K562 (cell line): ENCODE results near the gene EAF1. TPM values are rescaled to one million over a fixed set of nuclear protein-coding genes. Genes with fewer than 3 reads are reported as not detected.

Experiments used
- CBX3 ChIP-seq, 2 experiments: IDR thresholded peaks; 1 replicate in 1 of 2; 2 replicates in 1 of 2; pipeline ENCODE4 v1.6.1; 2012; ENCODE audit warnings: inconsistent platforms in 2 of 2, low read length in 2 of 2, borderline replicate concordance in 1 of 2, control low read depth in 1 of 2
- E2F8 ChIP-seq: fragments of 450-650 bp; IDR thresholded peaks from 2 replicates; pipeline ENCODE4 v1.7.1; 2018; ENCODE audit warnings: mild to moderate bottlenecking, low read depth; ENCODE audit not compliant: partially characterized antibody
- ELF4 ChIP-seq: fragments of 450-650 bp; formaldehyde crosslinking; IDR thresholded peaks from 2 replicates; pipeline ENCODE4 v1.4.0; 2022; ENCODE audit warnings: missing genetic modification characterization
- EP400 ChIP-seq: fragments of 450-650 bp; IDR thresholded peaks from 2 replicates; pipeline ENCODE4 v1.6.1; 2017; ENCODE audit warnings: antibody characterized with exemption, mild to moderate bottlenecking, moderate library complexity
- ESRRA ChIP-seq: fragments of 450-650 bp; IDR thresholded peaks from 2 replicates; pipeline ENCODE4 v1.6.1; 2014; ENCODE audit warnings: low read depth, mild to moderate bottlenecking, moderate library complexity, borderline replicate concordance
- ETV6 ChIP-seq, 3 experiments: fragments of 150-350 bp in 1 of 3; sonication (generic) in 1 of 3; formaldehyde crosslinking in 1 of 3; IDR thresholded peaks; 2 replicates each; pipeline versions ENCODE4 v1.6.1 to v1.8.0; 2014 to 2022; ENCODE audit warnings: borderline replicate concordance in 2 of 3, low read depth in 2 of 3, antibody characterized with exemption in 1 of 3, low read length in 1 of 3, mild to moderate bottlenecking in 1 of 3, missing genetic modification reagents in 1 of 3
- FOXP1 ChIP-seq: sonication (generic); formaldehyde crosslinking; IDR thresholded peaks from 2 replicates; pipeline ENCODE4 v1.8.0; 2022; ENCODE audit warnings: mild to moderate bottlenecking, missing genetic modification reagents
- KHSRP ChIP-seq: fragments of 450-650 bp; IDR thresholded peaks from 2 replicates; pipeline ENCODE4 v1.6.1; 2017
- KLF13 ChIP-seq: fragments of 450-650 bp; IDR thresholded peaks from 2 replicates; pipeline ENCODE4 v1.6.1; 2016; ENCODE audit warnings: missing genetic modification characterization, low read depth, mild to moderate bottlenecking, missing compliant biosample characterization, moderate library complexity, borderline replicate concordance
- MTA1 ChIP-seq: fragments of 450-650 bp; IDR thresholded peaks from 2 replicates; pipeline ENCODE4 v1.6.1; 2017; ENCODE audit warnings: borderline replicate concordance
- MYC ChIP-seq, 2 experiments: fragments of 250-450 bp in 1 of 2; sonication (Bioruptor Pico) in 1 of 2; IDR thresholded peaks; 2 replicates each; pipeline versions ENCODE4 v1.5.1 to v1.6.1; 2012 to 2021; ENCODE audit warnings: low read depth in 2 of 2, borderline replicate concordance in 1 of 2, improper control_type of control experiment in 1 of 2, low read length in 1 of 2, mild to moderate bottlenecking in 1 of 2, moderate library complexity in 1 of 2
- SIN3B ChIP-seq: fragments of 450-650 bp; IDR thresholded peaks from 2 replicates; pipeline ENCODE4 v1.6.1; 2017; ENCODE audit warnings: low read depth, mild to moderate bottlenecking, moderate library complexity
- SMAD4 ChIP-seq: fragments of 250-450 bp; sonication (Bioruptor Pico); conservative IDR thresholded peaks from 2 replicates; pipeline ENCODE4 v1.8.0; 2021; ENCODE audit warnings: inconsistent platforms, mild to moderate bottlenecking, moderate library complexity
- ZBTB11 ChIP-seq, 3 experiments: fragments of 200-800 bp in 1 of 3; fragments of 250-450 bp in 1 of 3; fragments of 450-650 bp in 1 of 3; sonication (Bioruptor Pico) in 1 of 3; sonication (Bioruptor generic) in 1 of 3; formaldehyde crosslinking in 1 of 3; IDR thresholded peaks; 2 replicates each; pipeline versions ENCODE4 v1.6.1 to v1.8.0; 2016 to 2022; ENCODE audit warnings: mild to moderate bottlenecking in 2 of 3, missing genetic modification characterization in 2 of 3, missing compliant biosample characterization in 1 of 3, moderate library complexity in 1 of 3
- ZFX ChIP-seq: sonication (generic); formaldehyde crosslinking; IDR thresholded peaks from 2 replicates; pipeline ENCODE4 v1.8.0; 2022; ENCODE audit warnings: mild to moderate bottlenecking, missing genetic modification reagents, moderate library complexity
- polyA plus RNA-seq, 8 experiments: library from polyadenylated mRNA; depleted of rRNA in 4 of 8; stranded (reverse) in 5 of 8; unstranded in 3 of 8; fragments of >200 nt; fragmentation: Nextera tagmentation in 2 of 8; fragmentation: Illumina TruSeq in 1 of 8; extraction: Ambion mirVana in 2 of 8; extraction: Trizol in 1 of 8; gene quantifications; 2 replicates each; pipeline versions ENCODE4 v1.2.1 to v1.2.3, GENCODE V29; 2011 to 2014; ENCODE audit warnings: inconsistent platforms in 1 of 8, missing spikeins in 1 of 8
- total RNA-seq, 7 experiments: library from RNA; depleted of rRNA in 6 of 7; stranded (reverse); fragments of >200 nt in 6 of 7; fragmentation: Illumina TruSeq in 2 of 7; extraction: Trizol in 2 of 7; gene quantifications; 2 replicates each; pipeline versions ENCODE4 v1.2.1 to v1.2.3, GENCODE V29; 2011 to 2021; ENCODE audit warnings: low replicate concordance in 1 of 7
- TF ChIP-seq, protein P1 (sequence below): sonication (generic); formaldehyde crosslinking; IDR thresholded peaks from 2 replicates; pipeline ENCODE4 v1.8.0; 2022; ENCODE audit warnings: mild to moderate bottlenecking, low read depth, missing genetic modification reagents

Gene EAF1
- total and polyA plus RNA-seq, 9 of the 15 experiments (the other 6 are each of a cell fraction or from before 2014, with no cell fraction given): 7.0 to 26.8 (median 20.4) TPM

DNA sequence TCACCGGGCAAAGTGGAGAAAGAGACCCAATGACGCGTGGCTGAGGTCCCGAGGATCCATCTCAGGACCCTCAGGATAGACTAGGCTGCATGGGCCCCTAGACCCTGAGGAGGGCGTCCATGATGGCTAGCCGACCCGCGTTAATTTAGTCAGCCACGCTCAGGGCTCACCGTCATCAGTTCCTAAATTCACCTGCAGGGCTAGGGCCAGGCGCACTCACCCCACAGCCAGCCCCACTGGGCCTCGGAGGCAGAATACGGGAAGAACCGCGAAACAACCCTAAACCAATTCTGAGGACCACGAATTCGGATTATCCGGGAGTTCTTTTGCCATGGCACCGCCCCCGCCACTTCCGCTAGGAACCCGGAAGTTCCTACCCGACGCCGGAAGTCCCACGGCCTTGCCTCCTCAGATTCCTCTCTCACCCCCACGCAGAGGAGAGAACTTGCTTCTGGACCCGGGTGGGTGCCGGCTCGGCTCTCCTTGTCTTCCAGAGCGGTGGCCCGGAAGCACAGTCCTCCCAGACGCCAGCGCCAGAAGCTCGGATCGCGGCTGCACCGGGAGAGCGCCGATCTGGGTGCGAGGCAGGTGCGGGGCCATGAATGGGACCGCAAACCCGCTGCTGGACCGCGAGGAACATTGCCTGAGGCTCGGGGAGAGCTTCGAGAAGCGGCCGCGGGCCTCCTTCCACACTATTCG, at the start of gene EAF1, which contains the start of gene METTL6 (continued):
- TF ChIP-seq FOXP1 (CRISPR knock-in tag) (0 out of 2 replicates have a peak, but pooled peaks have one; percentile 13), ETV6 (IDR thresholded peaks at IDR 0.05; ENCODE audit: borderline replicate concordance in 1 of 2, low read depth in 2 of 2, low read length in 1 of 2) (peak; percentile 90 to 94; a peak in 3 of 4 replicates), ETV6 (CRISPR knock-in tag; IDR thresholded peaks at IDR 0.05; ENCODE audit: borderline replicate concordance) (no peak), SIN3B (peak; percentile 86), KLF13 (tag) (peak; percentile 55; the same call in 1 of the 2 replicates), CBX3 (IDR thresholded peaks at IDR 0.05; ENCODE audit: borderline replicate concordance in 1 of 2, low read length in 2 of 2) (peak in 1 of 2 experiments; percentile 24; a peak in 1 of 3 replicates), SMAD4 (CRISPR knock-in tag) (peak; percentile 59; the same call in 1 of the 2 replicates), ESRRA (peak; percentile 22; the same call in 1 of the 2 replicates), E2F8 (peak; percentile 98), MTA1 (no peak), KHSRP (no peak), EP400 (peak; percentile 91), MYC (IDR thresholded peaks at IDR 0.05; ENCODE audit: low read depth, low read length) (peak; percentile 76), MYC (CRISPR knock-in tag; IDR thresholded peaks at IDR 0.05; ENCODE audit: borderline replicate concordance, low read depth) (0 out of 2 replicates have a peak, but pooled peaks have one; percentile 12), ZBTB11 (CRISPR knock-in tag; IDR thresholded peaks at IDR 0.05) (peak; percentile 91 to 99 (median 97)), ZFX (CRISPR knock-in tag) (peak; percentile 75), ELF4 (CRISPR knock-in tag) (peak; percentile 56; the same call in 1 of the 2 replicates)
- TF ChIP-seq, protein P1, sequence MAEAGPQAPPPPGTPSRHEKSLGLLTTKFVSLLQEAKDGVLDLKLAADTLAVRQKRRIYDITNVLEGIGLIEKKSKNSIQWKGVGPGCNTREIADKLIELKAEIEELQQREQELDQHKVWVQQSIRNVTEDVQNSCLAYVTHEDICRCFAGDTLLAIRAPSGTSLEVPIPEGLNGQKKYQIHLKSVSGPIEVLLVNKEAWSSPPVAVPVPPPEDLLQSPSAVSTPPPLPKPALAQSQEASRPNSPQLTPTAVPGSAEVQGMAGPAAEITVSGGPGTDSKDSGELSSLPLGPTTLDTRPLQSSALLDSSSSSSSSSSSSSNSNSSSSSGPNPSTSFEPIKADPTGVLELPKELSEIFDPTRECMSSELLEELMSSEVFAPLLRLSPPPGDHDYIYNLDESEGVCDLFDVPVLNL (CRISPR knock-in tag): 0 out of 2 replicates have a peak, but pooled peaks have one; percentile 45
